Ishikawa (cell line): ENCODE measurements around the gene PMEPA1.

Experiments
- CEBPB ChIP-seq: IDR thresholded peaks from 2 replicates; pipeline ENCODE4 v1.6.1; 2012
- EGR1 ChIP-seq: IDR thresholded peaks from 2 replicates; pipeline ENCODE4 v1.6.1; 2012
- EP300 ChIP-seq: IDR thresholded peaks from 2 replicates; pipeline ENCODE4 v1.6.1; 2012; ENCODE audit warnings: borderline replicate concordance
- FOXM1 ChIP-seq: IDR thresholded peaks from 2 replicates; pipeline ENCODE4 v1.6.1; 2012; ENCODE audit warnings: low read depth, borderline replicate concordance
- MAX ChIP-seq: IDR thresholded peaks from 2 replicates; pipeline ENCODE4 v1.6.1; 2012
- RAD21 ChIP-seq: IDR thresholded peaks from 2 replicates; pipeline ENCODE4 v1.6.1; 2012; ENCODE audit warnings: low read depth
- REST ChIP-seq: IDR thresholded peaks from 2 replicates; pipeline ENCODE4 v1.6.1; 2012; ENCODE audit warnings: low read depth, mild to moderate bottlenecking
- TAF1 ChIP-seq: IDR thresholded peaks from 2 replicates; pipeline ENCODE4 v1.6.1; 2012; ENCODE audit warnings: low read depth, mild to moderate bottlenecking
- TCF12 ChIP-seq: IDR thresholded peaks from 2 replicates; pipeline ENCODE4 v1.6.1; 2012; ENCODE audit warnings: low read depth
- TEAD4 ChIP-seq: IDR thresholded peaks from 2 replicates; pipeline ENCODE4 v1.6.1; 2012
- USF1 ChIP-seq: IDR thresholded peaks from 2 replicates; pipeline ENCODE4 v1.6.1; 2012
- YY1 ChIP-seq: IDR thresholded peaks from 2 replicates; pipeline ENCODE4 v1.6.1; 2012; ENCODE audit warnings: low read depth
- ZBTB7A ChIP-seq: IDR thresholded peaks from 2 replicates; pipeline ENCODE4 v1.6.1; 2012; ENCODE audit warnings: low read depth

GRCh38 chr20:57671072-57671391 lies 38.8 kb downstream of the PMEPA1 start:
- TF ChIP-seq REST = no peak
- TF ChIP-seq YY1 = no peak
- no peak for TF ChIP-seq TAF1
- TF ChIP-seq MAX = no peak
- TF ChIP-seq CEBPB = no peak
- TF ChIP-seq EGR1 = no peak
- no peak for TF ChIP-seq ZBTB7A
- no peak for TF ChIP-seq RAD21
- TF ChIP-seq FOXM1 = no peak
- TF ChIP-seq USF1 = no peak
- no peak for TF ChIP-seq EP300
- TF ChIP-seq TEAD4 = no peak
- no peak for TF ChIP-seq TCF12
